Activated CD4-positive, alpha-beta memory T cell treated with anti-CD3 and anti-CD28 coated beads, Interleukin-2, amount 10 ng/mL, durations not matched to agents 7 days and 5 days (primary cell): Measurements from ENCODE around the gene DUSP16. TPM values are rescaled to one million over a fixed set of nuclear protein-coding genes. Genes with fewer than 3 reads are reported as not detected.

Source experiments
- CTCF ChIA-PET: fragments of 350-600 bp; sonication (Branson Sonifier 250); formaldehyde crosslinking; loops from one replicate; lab custom pipeline; 2021; ENCODE audit warnings: antibody characterized with exemption, inconsistent platforms; lab: Charles Lee
- POLR2A ChIA-PET: fragments of 350-600 bp; sonication (Branson Sonifier 250); formaldehyde crosslinking; loops from one replicate; lab custom pipeline; 2021; ENCODE audit warnings: antibody characterized with exemption; lab: Charles Lee
- DNase-seq: peaks from one replicate; pipeline ENCODE4 v3.0.0-alpha.2; 2020
- H3K27ac Mint-ChIP-seq: one replicate; pipeline ENCODE4 v1.8.0; 2021; ENCODE audit warnings: mild to moderate bottlenecking, mixed read lengths
- H3K27me3 Mint-ChIP-seq: one replicate; pipeline ENCODE4 v1.8.0; 2021; ENCODE audit warnings: mixed read lengths
- H3K36me3 Mint-ChIP-seq: one replicate; pipeline ENCODE4 v1.8.0; 2021; ENCODE audit warnings: low read depth, mixed read lengths
- H3K4me1 Mint-ChIP-seq: one replicate; pipeline ENCODE4 v1.8.0; 2021; ENCODE audit warnings: mixed read lengths
- H3K4me3 Mint-ChIP-seq: one replicate; pipeline ENCODE4 v1.8.0; 2021; ENCODE audit warnings: mild to moderate bottlenecking, mixed read lengths
- H3K9me3 Mint-ChIP-seq: one replicate; pipeline ENCODE4 v1.8.0; 2021; ENCODE audit warnings: mixed read lengths
- total RNA-seq, 2 experiments: library from RNA; stranded (reverse); gene quantifications; one replicate each; pipeline ENCODE4 v1.2.3, GENCODE V29; 2021

DUSP16 gene
- total RNA-seq, 2 experiments from 2014 or later, result 77.3 to 85.2 TPM

GRCh38 chr12:12540261-12541013, 22.2 kb downstream of the DUSP16 start:
- no peak overlapping the region for H3K4me3 Mint-ChIP-seq
- ChIA-PET POLR2A (interaction anchor here (0.7 to 1.9 kb wide), 2 partner anchors 13 to 272 kb away, joined by 3 to 5 read pairs; partner anchors contain the start of gene DDX47), CTCF (interaction anchor here (0.7 kb wide), 1 partner anchor 376 kb away, joined by 7 read pairs; no protein-coding TSS in a partner anchor)
- peaks cover 27% of the 10 kb centered on the region for H3K4me1 Mint-ChIP-seq
- H3K27ac Mint-ChIP-seq, result peak overlapping the region; percentile 32
- H3K36me3 Mint-ChIP-seq, result peaks cover 29% of the 10 kb centered on the region
- DNase-seq, result no peak
- no peaks in the 10 kb centered on the region for H3K9me3 Mint-ChIP-seq
- H3K27me3 Mint-ChIP-seq, result no peaks in the 10 kb centered on the region

- Mint-ChIP-seq H3K27me3 (no peaks in the 10 kb centered on the region), H3K4me3 (no peak overlapping the region), H3K27ac (no peak overlapping the region), H3K36me3 (peaks cover 29% of the 10 kb centered on the region), H3K9me3 (no peaks in the 10 kb centered on the region), H3K4me1 (peaks cover 26% of the 10 kb centered on the region)
- CTCF ChIA-PET, result interaction anchor here (1.0 kb wide), 1 partner anchor 24 kb away, joined by 3 read pairs; the partner anchor contains the start of gene DUSP16
- POLR2A ChIA-PET, result interaction anchor here (1.9 kb wide), 1 partner anchor 11 kb away, joined by 5 read pairs; no protein-coding TSS in a partner anchor
- DNase-seq, result no peak
These were observed 23.4 kb downstream of the DUSP16 start for GRCh38 chr12:12539028-12539810.

- ChIA-PET POLR2A (interaction anchor here (0.8 to 1.9 kb wide), 2 partner anchors 11 to 97 kb away, joined by 3 to 5 read pairs; no protein-coding TSS in a partner anchor), CTCF (interaction anchor here (1.0 kb wide), 1 partner anchor 24 kb away, joined by 3 read pairs; the partner anchor contains the start of gene DUSP16)
- Mint-ChIP-seq H3K27me3 (no peaks in the 10 kb centered on the region), H3K27ac (no peak overlapping the region), H3K36me3 (peaks cover 26% of the 10 kb centered on the region), H3K4me1 (peaks cover 22% of the 10 kb centered on the region), H3K9me3 (no peaks in the 10 kb centered on the region), H3K4me3 (no peak overlapping the region)
- no peak for DNase-seq
These were observed 24.1 kb downstream of the DUSP16 start for GRCh38 chr12:12538535-12538934.

DNA sequence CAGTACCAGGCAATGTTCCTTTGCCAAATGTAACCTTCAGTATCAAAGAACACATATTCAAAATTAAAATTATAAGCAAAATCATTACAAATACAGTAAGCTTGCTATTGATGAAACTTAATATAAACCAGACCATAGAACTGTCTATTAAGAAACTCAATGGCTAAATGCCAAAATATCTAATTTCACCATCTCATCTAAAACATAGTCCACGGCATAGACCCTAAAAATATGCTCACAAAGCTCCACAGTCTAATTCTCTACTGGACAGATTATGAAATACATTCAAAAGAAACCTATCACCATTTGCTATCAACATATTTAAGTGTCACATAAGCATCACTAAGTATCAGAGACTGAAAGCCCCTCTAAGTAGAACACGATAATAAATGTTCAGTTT, 25.2 kb downstream of the DUSP16 start:
- peaks cover 20% of the 10 kb centered on the region for H3K36me3 Mint-ChIP-seq
- H3K27me3 Mint-ChIP-seq, result no peaks in the 10 kb centered on the region
- H3K4me1 Mint-ChIP-seq, result peaks cover 19% of the 10 kb centered on the region
- no peak overlapping the region for H3K4me3 Mint-ChIP-seq
- H3K27ac Mint-ChIP-seq, result no peak overlapping the region
- ChIA-PET CTCF (no interaction called here), POLR2A (no interaction called here)
- no peak for DNase-seq
- no peaks in the 10 kb centered on the region for H3K9me3 Mint-ChIP-seq

GRCh38 chr12:12534975-12535374, 27.7 kb downstream of the DUSP16 start:
- no peaks in the 10 kb centered on the region for H3K9me3 Mint-ChIP-seq
- no peaks in the 10 kb centered on the region for H3K27me3 Mint-ChIP-seq
- peaks cover 10% of the 10 kb centered on the region for H3K4me1 Mint-ChIP-seq
- ChIA-PET POLR2A (interaction anchor here (1.0 to 1.1 kb wide), 2 partner anchors 8 to 13 kb away, joined by 3 read pairs; no protein-coding TSS in a partner anchor), CTCF (no interaction called here)
- H3K4me3 Mint-ChIP-seq, result no peak overlapping the region
- no peak overlapping the region for H3K27ac Mint-ChIP-seq
- no peak for DNase-seq
- peaks cover 8% of the 10 kb centered on the region for H3K36me3 Mint-ChIP-seq

- peaks cover 14% of the 10 kb centered on the region for H3K36me3 Mint-ChIP-seq
- H3K27ac Mint-ChIP-seq, result no peak overlapping the region
- H3K4me1 Mint-ChIP-seq, result peaks cover 16% of the 10 kb centered on the region
- H3K9me3 Mint-ChIP-seq, result no peaks in the 10 kb centered on the region
- H3K27me3 Mint-ChIP-seq, result no peaks in the 10 kb centered on the region
- no peak overlapping the region for H3K4me3 Mint-ChIP-seq
- POLR2A ChIA-PET, result interaction anchor here (0.6 to 1.1 kb wide), 3 partner anchors 9 to 158 kb away, joined by 3 read pairs; no protein-coding TSS in a partner anchor
- DNase-seq, result no peak
- CTCF ChIA-PET, result no interaction called here
These were observed 28.3 kb downstream of the DUSP16 start for GRCh38 chr12:12534166-12534866.

DNA sequence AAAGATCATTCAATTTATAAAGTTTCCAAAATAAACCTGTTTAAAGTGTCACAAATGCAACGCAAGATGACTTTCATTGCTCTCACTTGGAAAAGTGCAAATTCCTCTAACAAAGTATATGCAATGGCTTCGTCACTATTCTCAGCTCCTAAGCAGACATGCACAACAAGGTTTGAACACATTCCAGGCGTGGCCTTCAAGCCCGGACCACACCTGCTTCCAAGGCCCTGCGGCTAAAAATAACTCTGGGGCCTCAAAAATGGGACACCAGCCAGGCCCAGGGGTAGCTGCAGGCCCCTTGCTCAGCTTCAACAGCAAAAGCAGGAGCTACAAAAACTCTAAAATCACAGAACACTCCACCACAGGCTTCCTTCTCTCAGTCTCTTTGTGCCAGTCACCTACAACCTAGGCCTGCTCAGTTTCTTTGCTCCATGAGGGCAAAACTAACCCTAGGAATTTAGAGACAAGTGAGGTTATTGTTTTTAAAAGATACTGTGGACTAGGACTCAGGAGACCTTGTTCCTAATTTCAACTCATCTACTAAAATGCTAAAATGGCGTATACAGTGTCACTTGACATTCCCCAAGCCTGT, 29.3 kb downstream of the DUSP16 start:
- H3K27me3 Mint-ChIP-seq, result no peaks in the 10 kb centered on the region
- no peaks in the 10 kb centered on the region for H3K9me3 Mint-ChIP-seq
- ChIA-PET POLR2A (interaction anchor here (0.8 to 1.3 kb wide), 2 partner anchors 66 to 72 kb away, joined by 3 read pairs; no protein-coding TSS in a partner anchor), CTCF (interaction anchor here (0.7 to 0.8 kb wide), 2 partner anchors 21 to 31 kb away, joined by 3 read pairs; no protein-coding TSS in a partner anchor)
- H3K36me3 Mint-ChIP-seq, result peaks cover 20% of the 10 kb centered on the region
- H3K27ac Mint-ChIP-seq, result no peak overlapping the region
- no peak for DNase-seq
- H3K4me3 Mint-ChIP-seq, result no peak overlapping the region
- H3K4me1 Mint-ChIP-seq, result peaks cover 24% of the 10 kb centered on the region

GRCh38 chr12:12531194-12531593, 31.5 kb downstream of the DUSP16 start:
- POLR2A ChIA-PET, result no interaction called here
- CTCF ChIA-PET, result no interaction called here
- no peaks in the 10 kb centered on the region for H3K9me3 Mint-ChIP-seq
- H3K4me3 Mint-ChIP-seq, result no peak overlapping the region
- no peak overlapping the region for H3K27ac Mint-ChIP-seq
- no peaks in the 10 kb centered on the region for H3K27me3 Mint-ChIP-seq
- no peak for DNase-seq
- peaks cover 21% of the 10 kb centered on the region for H3K36me3 Mint-ChIP-seq
- peaks cover 41% of the 10 kb centered on the region for H3K4me1 Mint-ChIP-seq

GRCh38 chr12:12529783-12530421, 32.8 kb downstream of the DUSP16 start:
- no peak for DNase-seq

GRCh38 chr12:12528361-12529270, 34.0 kb downstream of the DUSP16 start:
- ChIA-PET POLR2A (interaction anchor here (1.2 to 3.2 kb wide), 8 partner anchors 11 to 186 kb away, joined by 3 to 11 read pairs (median 6); partner anchors contain the start of gene BORCS5), CTCF (interaction anchor here (1.5 to 1.7 kb wide), 2 partner anchors 11 to 25 kb away, joined by 7 to 8 read pairs; no protein-coding TSS in a partner anchor)
- peaks cover 29% of the 10 kb centered on the region for H3K36me3 Mint-ChIP-seq

More at GRCh38 chr12:12529783-12530421, 32.8 kb downstream of the DUSP16 start:
- Mint-ChIP-seq H3K36me3 (peaks cover 21% of the 10 kb centered on the region), H3K4me1 (peaks cover 42% of the 10 kb centered on the region), H3K9me3 (no peaks in the 10 kb centered on the region), H3K27ac (no peak overlapping the region), H3K4me3 (no peak overlapping the region), H3K27me3 (no peaks in the 10 kb centered on the region)
- POLR2A ChIA-PET, result interaction anchor here (3.2 kb wide), 1 partner anchor 48 kb away, joined by 11 read pairs; no protein-coding TSS in a partner anchor
- CTCF ChIA-PET, result no interaction called here

More at GRCh38 chr12:12528361-12529270, 34.0 kb downstream of the DUSP16 start:
- H3K4me3 Mint-ChIP-seq, result no peak overlapping the region
- no peaks in the 10 kb centered on the region for H3K9me3 Mint-ChIP-seq
- peaks cover 38% of the 10 kb centered on the region for H3K4me1 Mint-ChIP-seq
- peak overlapping the region; percentile 74 for H3K27ac Mint-ChIP-seq
- no peaks in the 10 kb centered on the region for H3K27me3 Mint-ChIP-seq
- DNase-seq, result no peak
